CD4-positive, alpha-beta T cell treated with Interleukin-1 beta for 1 hour (primary cell): Measurements from ENCODE around the gene FURIN.
"Not testable (repeated sequence)": the region's sequence is repeated elsewhere in the genome, so short reads cannot be mapped to it uniquely, and the experiment has no call there.

Source experiments
- DNase-seq, 2 donors: peaks; one replicate each; pipeline ENCODE4 v3.0.0-alpha.2; 2020 to 2022

The FURIN gene

DNA sequence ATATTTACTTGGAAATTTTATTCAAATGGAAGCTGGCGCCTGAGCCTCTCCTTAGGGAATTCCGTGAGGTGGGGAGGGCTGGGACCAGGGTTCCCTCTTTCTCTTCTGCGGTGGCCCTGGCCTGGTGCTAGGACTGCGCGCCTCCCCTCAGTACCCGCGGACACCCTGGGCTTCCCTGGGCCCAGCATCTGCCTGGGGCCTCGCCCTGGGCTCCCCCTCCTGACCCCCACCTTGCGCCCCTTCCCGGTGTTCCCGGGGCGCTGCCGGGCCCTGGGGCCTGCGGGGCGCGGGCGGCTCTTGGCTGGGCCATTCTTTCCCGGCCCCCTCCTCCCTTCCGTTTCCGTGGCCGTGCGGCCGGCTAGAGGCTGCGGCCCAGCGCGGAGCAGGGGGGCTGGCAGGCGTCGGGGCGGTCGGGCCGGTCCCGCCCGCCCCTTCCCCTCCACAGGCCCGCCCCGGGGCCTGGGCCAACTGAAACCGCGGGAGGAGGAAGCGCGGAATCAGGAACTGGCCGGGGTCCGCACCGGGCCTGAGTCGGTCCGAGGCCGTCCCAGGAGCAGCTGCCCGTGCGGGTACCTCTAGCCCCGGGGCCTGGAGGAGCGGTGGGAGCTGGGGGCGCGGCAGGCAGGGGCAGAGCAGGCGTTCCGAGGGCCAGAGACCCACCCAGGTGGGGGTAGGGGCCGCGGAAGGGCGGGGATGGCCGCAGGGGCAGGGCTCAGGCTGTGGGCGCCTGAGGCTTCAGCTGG, 15.8 kb downstream of the FURIN start, which contains the start of gene FES:
Gene FES (plus strand): TSS at position 529 of the 743 bp plus-strand sequence. CDS start 542 bp downstream, outside the sequence.
- peak in 1 of 2 donors; percentile 44 for DNase-seq

DNA sequence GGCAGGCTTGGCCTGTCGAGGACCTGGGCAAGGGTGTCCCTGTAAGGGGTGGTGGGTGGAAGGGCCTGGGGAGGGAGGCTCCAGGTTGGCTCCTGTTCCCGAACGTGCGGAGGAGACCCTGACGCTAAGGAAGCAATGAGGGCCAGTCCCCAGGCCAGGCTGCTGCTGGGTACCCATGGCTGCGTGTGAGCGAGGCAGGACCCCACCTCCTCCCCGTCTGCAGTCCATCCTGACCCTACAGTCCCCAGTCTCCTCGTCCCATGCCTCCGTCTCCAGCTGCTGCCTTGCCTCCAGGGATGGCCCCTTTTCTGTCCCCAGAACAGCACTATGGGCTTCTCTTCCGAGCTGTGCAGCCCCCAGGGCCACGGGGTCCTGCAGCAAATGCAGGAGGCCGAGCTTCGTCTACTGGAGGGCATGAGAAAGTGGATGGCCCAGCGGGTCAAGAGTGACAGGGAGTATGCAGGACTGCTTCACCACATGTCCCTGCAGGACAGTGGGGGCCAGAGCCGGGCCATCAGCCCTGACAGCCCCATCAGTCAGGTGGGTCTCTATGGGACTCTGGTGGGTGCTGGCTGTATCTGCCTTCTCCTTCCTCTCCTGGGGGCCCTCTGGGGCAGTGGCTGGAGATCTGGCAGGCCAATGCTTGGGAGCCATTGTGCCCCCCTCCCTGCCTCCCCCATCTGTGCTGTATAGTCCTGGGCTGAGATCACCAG, 16.5 kb downstream of the FURIN start:
- no peak for DNase-seq

DNA sequence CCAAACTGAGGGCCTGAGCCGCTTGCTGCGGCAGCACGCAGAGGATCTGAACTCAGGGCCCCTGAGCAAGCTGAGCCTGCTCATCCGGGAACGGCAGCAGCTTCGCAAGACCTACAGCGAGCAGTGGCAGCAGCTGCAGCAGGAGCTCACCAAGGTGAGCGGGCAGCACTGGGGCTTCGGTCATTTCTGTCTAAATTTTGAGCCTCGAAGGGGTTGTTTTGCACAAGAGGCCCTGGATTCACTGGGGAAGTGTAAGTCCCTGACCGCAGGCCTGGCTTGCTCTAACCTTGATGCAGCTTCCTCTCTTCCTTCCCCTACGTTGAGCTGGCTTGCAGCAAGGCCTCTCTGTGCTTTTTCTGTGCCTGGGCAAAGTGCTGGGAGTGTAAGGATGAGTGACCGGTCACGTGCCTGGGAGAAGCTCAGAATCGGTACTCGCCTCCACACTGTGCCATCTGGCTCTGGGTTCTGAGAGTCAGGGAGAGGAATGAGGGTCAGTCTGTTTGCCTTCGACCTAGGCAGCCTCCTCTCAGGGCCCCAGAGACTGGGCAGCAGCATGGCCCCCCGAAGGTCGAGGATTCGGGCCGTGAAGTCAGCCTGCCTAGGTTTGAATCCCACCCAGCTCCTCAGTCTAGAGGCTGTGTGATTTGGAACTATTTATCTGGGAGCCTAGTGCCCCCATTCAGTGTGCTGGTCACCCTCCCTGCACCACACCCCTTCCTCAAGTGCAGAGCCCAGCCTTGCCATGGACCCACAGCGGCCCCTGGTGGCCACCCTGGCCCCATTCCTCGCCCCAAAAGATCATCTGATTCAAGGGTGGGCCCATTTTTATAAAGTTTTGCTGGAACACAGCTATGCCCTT, 17.3 kb downstream of the FURIN start:
- DNase-seq, result peak; percentile 77

DNA sequence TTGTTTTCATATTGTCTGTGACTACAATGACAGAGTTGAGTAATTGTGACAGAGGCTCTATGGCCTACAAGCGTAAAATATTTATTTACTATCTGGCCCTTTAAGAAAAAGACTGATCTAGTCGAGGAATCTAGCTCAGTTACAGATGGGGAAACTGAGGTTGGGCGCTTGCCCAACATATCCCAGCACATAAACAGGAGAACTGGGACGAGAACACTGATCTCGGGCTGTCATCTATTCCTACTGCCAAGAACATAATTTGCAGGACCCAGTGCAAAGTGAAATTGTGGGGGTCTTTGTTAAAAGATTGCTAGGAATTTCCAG, 17.9 kb downstream of the FURIN start:
- DNase-seq, result no peak

DNA sequence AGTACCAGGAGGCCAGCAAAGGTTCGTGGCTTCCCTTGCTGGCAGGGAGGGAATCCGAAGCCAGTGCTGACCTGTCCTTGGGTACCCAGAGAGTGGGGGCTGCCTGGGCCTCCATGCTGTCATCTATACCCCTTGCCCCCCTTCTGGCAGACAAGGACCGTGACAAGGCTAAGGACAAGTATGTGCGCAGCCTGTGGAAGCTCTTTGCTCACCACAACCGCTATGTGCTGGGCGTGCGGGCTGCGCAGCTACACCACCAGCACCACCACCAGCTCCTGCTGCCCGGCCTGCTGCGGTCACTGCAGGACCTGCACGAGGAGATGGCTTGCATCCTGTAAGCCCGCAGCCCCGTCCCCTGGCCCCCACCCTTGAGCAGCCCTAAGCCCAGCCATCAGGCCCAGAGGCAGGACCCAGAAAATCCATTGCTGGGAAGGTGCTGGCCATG, 18.7 kb downstream of the FURIN start:
- DNase-seq, result no peak

DNA sequence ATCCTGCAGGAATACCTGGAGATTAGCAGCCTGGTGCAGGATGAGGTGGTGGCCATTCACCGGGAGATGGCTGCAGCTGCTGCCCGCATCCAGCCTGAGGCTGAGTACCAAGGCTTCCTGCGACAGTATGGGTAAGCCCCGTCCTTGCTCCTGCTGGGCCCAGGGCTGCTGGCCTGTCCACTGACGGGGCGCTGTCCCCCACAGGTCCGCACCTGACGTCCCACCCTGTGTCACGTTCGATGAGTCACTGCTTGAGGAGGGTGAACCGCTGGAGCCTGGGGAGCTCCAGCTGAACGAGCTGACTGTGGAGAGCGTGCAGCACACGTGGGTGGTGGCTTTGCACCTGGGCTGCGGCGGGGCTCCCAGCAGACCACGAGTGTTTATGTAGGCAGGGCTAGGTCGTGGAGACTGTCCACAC, 20.9 kb downstream of the FURIN start:
- DNase-seq, result peak in 1 of 2 donors; percentile 16

DNA sequence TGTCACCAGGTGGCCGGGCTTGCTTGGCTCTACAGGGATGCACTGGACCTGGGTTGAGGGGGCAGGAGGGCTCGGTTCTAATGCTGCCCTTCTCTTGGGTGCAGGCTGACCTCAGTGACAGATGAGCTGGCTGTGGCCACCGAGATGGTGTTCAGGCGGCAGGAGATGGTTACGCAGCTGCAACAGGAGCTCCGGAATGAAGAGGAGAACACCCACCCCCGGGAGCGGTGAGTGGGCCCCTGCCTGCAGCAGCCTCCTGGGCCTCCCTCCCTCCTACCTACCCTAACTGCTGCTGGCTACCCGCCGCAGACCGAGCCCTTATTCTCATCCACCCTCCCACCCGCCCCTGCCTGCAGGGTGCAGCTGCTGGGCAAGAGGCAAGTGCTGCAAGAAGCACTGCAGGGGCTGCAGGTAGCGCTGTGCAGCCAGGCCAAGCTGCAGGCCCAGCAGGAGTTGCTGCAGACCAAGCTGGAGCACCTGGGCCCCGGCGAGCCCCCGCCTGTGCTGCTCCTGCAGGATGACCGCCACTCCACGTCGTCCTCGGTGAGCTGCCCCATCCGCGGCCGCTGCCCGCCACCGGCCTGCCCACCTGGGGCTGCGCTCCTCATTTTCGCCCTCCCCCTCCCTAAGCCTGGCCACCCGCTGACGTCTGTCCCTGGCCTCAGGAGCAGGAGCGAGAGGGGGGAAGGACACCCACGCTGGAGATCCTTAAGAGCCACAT, 21.5 kb downstream of the FURIN start:
- DNase-seq, result no peak

DNA sequence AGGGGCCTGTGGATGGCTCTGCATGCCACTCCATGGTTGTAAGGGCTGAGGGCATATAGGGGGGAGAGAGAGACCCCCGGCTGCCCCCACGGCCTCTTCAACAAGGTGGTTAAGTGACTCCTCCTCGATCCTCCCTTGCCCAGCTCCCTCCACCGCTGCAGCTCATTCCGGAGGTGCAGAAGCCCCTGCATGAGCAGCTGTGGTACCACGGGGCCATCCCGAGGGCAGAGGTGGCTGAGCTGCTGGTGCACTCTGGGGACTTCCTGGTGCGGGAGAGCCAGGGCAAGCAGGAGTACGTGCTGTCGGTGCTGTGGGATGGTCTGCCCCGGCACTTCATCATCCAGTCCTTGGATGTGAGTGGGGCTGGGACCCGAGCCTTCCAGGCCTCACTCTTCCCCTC, 22.5 kb downstream of the FURIN start:
- DNase-seq, result no peak

DNA sequence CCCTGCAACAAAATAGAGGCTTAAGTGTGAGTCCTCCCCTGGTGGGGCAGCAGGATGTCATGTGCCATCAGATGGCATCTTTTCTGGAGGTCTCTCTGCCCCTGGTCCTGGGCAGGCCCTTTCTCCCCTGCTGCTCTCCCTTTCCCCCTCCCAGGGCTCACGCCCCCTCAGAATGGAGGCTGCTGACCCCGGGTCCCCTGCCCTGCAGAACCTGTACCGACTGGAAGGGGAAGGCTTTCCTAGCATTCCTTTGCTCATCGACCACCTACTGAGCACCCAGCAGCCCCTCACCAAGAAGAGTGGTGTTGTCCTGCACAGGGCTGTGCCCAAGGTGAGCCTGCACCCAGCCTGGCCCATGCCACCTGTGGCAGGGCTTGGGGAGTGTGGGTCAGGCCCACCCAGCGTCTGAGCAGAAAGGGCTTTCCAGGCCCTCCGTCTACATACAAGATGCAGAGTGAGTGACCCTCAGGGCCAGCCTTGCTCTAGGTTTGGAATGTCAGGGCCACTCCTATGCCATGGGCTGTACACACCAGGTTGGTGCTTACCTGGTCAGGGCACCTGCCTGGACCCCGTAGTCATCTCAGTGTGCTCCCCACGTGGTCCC, 23.1 kb downstream of the FURIN start:
- DNase-seq, result no peak

DNA sequence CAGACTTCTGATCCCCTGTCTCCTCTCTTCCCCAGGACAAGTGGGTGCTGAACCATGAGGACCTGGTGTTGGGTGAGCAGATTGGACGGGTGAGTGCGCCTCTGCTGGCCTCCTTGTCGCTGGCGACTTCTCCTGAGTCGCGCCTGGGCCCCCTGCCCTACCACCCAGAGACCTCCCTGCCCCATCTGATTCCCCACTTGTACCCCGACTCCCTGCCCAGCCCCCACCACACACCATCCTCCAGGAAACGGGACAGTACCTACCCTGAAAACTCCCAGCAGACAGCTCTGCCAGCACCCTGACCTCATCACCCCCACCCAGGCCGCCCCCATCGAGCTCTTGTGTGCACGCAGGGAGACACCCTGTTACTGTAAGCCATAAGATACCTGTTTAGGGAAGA, 23.6 kb downstream of the FURIN start:
- DNase-seq, result no peak

DNA sequence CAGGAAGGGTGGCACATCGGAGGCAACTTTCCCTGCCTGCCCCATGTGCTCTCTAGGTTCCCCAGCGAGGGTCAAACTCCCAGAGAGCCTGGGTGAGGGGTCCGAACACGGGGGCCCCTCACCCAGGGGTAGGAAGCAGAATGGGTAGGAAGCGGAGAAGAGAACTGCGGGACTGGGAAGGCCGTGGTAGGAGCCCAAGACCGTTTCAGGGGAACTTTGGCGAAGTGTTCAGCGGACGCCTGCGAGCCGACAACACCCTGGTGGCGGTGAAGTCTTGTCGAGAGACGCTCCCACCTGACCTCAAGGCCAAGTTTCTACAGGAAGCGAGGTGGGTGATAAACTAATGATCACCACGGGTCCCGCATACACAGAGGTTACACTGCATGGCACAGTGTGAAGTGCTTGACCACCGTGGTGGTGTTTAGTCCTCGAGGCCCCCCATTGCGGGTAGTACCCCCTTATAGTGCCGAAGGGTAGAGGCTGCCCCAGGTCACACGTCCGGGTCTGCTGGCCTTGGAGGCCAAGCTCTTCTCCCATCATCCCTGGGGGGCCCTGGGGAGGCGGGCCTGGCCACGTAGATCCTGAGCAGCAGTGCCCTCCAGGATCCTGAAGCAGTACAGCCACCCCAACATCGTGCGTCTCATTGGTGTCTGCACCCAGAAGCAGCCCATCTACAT, 24.2 kb downstream of the FURIN start:
- no peak for DNase-seq

DNA sequence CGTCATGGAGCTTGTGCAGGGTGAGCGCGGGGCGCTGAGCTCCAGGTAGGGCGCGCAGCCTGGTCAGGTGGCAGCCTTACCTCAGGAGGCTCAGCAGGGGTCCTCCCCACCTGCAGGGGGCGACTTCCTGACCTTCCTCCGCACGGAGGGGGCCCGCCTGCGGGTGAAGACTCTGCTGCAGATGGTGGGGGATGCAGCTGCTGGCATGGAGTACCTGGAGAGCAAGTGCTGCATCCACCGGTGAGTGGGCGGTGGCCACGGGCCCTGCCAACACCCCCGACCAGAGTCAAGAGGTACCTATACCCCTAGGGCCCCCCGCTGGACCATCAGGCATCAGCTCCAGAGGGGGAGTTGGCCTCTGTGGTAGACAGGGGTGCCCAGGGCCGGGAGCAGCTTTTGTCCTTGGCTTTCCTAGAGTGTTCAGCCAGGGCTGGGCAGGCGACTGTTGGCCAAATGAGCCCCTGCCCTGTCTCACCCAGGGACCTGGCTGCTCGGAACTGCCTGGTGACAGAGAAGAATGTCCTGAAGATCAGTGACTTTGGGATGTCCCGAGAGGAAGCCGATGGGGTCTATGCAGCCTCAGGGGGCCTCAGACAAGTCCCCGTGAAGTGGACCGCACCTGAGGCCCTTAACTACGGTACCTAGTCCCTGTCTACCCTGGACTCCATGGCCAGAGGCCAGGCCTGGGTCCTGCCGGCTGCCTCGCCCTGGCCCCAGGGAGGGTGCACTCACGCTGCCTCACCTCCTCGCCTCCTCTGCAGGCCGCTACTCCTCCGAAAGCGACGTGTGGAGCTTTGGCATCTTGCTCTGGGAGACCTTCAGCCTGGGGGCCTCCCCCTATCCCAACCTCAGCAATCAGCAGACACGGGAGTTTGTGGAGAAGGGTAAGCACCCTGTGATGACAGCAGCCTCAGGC, 25.0 kb downstream of the FURIN start:
- DNase-seq, result no peak

DNA sequence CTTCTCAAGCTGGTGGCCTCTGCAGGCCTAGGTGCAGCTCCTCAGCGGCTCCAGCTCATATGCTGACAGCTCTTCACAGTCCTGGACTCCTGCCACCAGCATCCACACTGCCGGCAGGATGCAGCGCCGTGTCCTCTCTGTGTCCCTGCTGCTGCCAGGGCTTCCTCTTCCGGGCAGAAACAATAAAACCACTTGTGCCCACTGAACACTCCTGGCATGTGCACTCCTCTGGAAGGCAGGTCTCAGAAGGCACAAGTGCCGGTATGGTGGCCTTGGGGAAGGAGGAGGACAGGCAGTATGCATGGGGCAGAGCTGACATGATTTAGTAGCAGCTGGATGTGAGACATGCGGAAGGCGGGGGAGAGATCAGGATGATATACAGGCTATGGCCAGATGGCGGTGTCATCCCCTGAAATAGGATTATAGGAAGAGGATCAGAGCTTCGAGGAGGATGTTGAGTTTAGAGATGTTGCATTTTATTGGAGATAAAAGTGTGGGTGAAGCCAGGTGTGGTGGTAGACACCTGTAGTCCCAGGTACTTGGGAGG, 27.3 kb downstream of the FURIN start:
- no peak for DNase-seq

DNA sequence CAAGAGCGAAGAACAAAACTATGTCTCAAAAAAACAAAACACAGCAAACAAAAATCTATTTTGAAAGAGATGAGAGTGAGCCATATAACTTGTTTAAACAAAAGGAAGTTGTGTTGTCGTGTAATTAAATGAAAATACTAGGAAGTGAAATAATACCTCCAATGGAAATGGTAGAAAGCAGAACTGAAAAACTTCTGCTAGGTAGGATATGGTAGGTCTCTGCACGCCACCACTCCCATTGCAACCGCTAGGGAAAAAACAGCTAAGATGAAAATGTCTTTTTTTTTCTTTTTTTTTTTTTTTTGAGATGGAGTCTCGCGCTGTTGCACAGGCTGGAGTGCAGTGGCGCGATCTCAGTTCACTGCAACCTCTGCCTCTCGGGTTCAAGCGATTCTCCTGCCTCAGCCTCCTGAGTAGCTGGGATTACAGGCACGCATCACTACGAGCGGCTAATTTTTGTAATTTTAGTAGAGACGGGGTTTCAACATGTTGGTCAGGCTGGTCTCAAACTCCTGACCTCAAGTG, 28.8 kb downstream of the FURIN start:
- not testable (repeated sequence) for DNase-seq

DNA sequence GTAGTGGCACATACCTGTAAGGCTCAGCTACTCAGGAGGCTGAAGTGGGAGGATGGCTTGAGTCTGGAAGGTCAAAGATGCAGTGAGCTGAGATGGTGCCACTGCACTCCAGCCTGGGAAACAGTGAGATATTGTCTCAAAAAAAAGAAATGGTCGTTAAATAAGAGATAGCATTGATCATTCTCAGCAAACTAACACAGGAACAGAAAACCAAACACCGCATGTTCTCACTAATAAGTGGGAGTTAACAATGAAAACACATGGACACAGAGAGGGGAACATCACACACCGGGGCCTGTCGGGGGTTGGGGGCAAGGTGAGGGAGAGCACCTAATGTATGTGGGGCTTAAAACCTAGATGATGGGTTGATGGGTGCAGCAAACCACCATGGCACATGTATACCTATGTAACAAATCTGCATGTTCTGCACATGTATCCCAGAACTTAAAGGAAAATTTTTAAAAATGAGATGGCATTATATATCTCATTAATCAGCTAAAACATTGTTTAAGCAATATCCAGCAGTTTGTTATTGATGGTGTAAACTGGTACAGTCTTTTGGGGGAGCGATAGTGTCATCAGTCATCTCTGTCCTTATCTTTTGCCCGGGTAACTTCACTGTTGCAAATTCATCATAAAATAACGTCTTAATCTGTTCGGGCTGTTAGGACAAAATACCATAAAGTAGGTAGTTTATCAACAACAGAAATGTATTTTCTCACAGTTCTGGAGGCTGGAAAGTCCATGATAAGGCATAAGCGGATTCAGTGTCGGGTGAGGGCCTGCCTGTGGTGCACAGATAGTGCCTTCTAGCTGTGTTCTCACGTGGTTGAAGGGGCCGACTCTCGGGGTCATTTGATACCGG, 33.0 kb downstream of the FURIN start:
- DNase-seq, result no peak

DNA sequence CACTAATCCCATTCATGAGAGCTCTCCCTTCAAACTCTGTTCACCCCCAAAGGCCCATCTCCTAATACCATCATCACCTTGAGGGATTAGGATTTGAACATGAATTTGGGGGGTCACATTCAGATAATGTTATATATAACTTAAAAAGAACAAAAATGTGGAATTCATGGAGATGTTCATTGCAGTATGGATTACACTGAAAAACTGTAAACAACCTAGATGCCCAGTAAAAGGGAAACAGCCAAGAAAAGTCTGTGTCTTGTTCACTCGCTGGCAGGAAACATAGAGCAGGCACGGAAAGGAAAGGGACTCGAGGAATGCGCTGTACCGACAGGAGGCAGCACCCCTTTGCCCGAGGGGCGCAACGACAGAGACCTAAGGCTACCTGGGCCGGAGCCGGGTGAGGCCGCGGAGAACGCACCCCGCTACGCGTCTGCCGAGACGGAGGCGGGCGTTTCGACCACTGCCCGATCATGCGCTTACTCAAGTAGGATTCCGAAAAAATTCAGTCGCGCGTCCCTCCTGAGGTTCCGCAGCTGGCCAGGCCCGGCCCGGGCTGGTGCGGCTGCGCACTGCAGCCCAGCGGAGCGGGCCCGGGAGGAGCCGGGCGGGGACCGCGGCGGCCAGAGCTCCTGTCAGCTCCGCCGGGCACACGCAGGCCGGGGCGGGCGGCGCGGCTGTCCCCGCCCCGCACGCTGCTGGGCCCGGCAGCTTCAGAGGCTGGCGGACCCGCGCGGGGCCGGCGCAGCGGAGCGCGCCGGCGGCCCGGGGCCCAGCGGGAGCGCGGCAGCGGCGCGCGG, 33.9 kb downstream of the FURIN start:
- DNase-seq, result peak; percentile 72 to 74

DNA sequence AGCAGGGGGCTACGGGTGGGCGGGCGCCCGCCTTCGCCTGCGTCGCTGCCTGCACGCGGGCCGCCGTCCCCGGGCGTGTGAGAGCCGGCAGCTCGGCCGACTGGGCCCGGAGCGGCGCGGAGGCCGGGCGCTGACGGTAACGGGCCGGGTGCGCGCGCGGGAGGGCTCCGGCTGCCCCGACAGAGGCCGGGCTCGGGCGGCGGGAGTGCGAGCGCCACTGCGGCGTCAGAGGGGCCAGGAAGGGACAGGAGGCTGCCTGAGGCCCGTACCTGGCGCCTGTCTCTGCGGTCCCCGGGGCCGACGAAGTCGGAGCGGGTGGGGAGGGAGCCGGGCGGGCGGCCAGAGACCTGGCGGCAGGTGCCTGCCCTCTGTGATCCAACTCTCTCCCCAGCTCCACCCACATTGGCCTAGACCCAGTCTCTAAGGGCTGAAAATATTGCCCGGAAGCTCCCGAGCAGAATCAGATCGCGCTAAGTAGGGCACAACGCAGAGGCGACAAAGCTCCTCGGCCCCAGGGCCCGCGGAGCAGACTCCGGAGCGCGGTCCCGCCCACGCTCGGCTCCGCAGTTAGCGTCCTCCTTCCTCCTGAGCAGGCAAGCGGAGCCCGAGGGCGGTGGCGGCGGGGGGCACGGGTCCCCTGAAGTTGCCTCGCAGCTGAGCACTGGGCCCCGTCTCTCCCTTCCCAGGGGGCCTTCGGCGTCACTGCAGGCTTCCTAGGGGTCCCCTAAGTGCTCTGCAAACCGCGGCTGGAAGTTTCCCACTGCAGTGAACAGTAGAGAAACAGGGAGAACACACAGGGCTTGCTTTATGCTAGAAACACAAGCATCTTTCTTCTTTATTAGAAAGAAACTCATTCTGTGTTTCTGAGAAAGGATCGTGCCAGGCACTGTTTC, 34.7 kb downstream of the FURIN start, which contains the start of gene MAN2A2:
Gene MAN2A2 (plus strand): TSS at position 463 of the 893 bp plus-strand sequence. CDS start 906 bp downstream, outside the sequence.
- peak; percentile 65 to 69 for DNase-seq
